GM12878 (cell line): ENCODE results near the gene TIMM10B. TPM values are rescaled to one million over a fixed set of nuclear protein-coding genes. Genes with fewer than 3 reads are reported as not detected.

ENCODE experiments used
- ATF3 ChIP-seq: IDR thresholded peaks from 2 replicates; pipeline ENCODE4 v1.6.1; 2011; ENCODE audit warnings: low read depth, mild to moderate bottlenecking, low read length, moderate library complexity, borderline replicate concordance; ENCODE audit errors: extremely low read depth
- BHLHE40 ChIP-seq, 2 experiments: fragments of 450-650 bp in 1 of 2; IDR thresholded peaks; 2 replicates each; pipeline ENCODE4 v1.6.1; 2011 to 2017; ENCODE audit warnings: low read depth in 2 of 2, borderline replicate concordance in 1 of 2, improper control_type of control experiment in 1 of 2, low read length in 1 of 2, mild to moderate bottlenecking in 1 of 2
- CBFB ChIP-seq: IDR thresholded peaks from 2 replicates; pipeline ENCODE4 v1.6.1; 2016; ENCODE audit warnings: antibody characterized with exemption, low read depth
- CHD2 ChIP-seq: IDR thresholded peaks from 2 replicates; pipeline ENCODE4 v1.6.1; 2011; ENCODE audit warnings: low read depth, low read length, improper control_type of control experiment, borderline replicate concordance
- E2F8 ChIP-seq: fragments of 450-650 bp; IDR thresholded peaks from 2 replicates; pipeline ENCODE4 v1.6.1; 2018; ENCODE audit warnings: mild to moderate bottlenecking, low read depth, moderate library complexity; ENCODE audit not compliant: partially characterized antibody
- EP300 ChIP-seq, 2 experiments: fragments of 150-350 bp in 1 of 2; IDR thresholded peaks; 2 replicates each; pipeline ENCODE4 v1.6.1; 2011 to 2012; ENCODE audit warnings: low read depth in 2 of 2, low read length in 2 of 2, borderline replicate concordance in 1 of 2, improper control_type of control experiment in 1 of 2, inconsistent platforms in 1 of 2; ENCODE audit not compliant: control insufficient read depth in 1 of 2
- GABPA ChIP-seq: IDR thresholded peaks from 2 replicates; pipeline ENCODE4 v1.6.1; 2014; ENCODE audit warnings: antibody characterized with exemption, low read depth, mild to moderate bottlenecking, inconsistent platforms
- IKZF1 ChIP-seq: fragments of 450-650 bp; conservative IDR thresholded peaks from 2 replicates; pipeline ENCODE4 v1.6.1; 2017; ENCODE audit warnings: antibody characterized with exemption, mild to moderate bottlenecking
- JUNB ChIP-seq: IDR thresholded peaks from 2 replicates; pipeline ENCODE4 v1.6.1; 2016; ENCODE audit warnings: antibody characterized with exemption, mild to moderate bottlenecking
- KAT2A ChIP-seq: conservative IDR thresholded peaks from 2 replicates; pipeline ENCODE4 v1.6.1; 2011; ENCODE audit warnings: low read depth, low read length; ENCODE audit not compliant: control insufficient read depth
- KLF5 ChIP-seq: fragments of 450-650 bp; IDR thresholded peaks from 2 replicates; pipeline ENCODE4 v1.6.1; 2014; ENCODE audit warnings: mild to moderate bottlenecking; ENCODE audit not compliant: partially characterized antibody
- MLLT1 ChIP-seq: fragments of 450-650 bp; IDR thresholded peaks from 2 replicates; pipeline ENCODE4 v1.6.1; 2016; ENCODE audit warnings: mild to moderate bottlenecking
- MTA3 ChIP-seq: IDR thresholded peaks from 2 replicates; pipeline ENCODE4 v1.6.1; 2012; ENCODE audit warnings: low read length, inconsistent platforms, borderline replicate concordance
- RFX5 ChIP-seq: IDR thresholded peaks from 2 replicates; pipeline ENCODE4 v1.6.1; 2011; ENCODE audit warnings: low read depth, low read length, improper control_type of control experiment
- SIX5 ChIP-seq: IDR thresholded peaks from 2 replicates; pipeline ENCODE4 v1.6.1; 2011; ENCODE audit warnings: mild to moderate bottlenecking, low read depth, low read length, moderate library complexity; ENCODE audit not compliant: severe bottlenecking
- SP1 ChIP-seq: IDR thresholded peaks from one replicate; pipeline ENCODE4 v1.6.1; 2011; ENCODE audit warnings: low read depth, low read length
- SPI1 ChIP-seq: IDR thresholded peaks from 2 replicates; pipeline ENCODE4 v1.6.1; 2011; ENCODE audit warnings: low read depth, mild to moderate bottlenecking, low read length, moderate library complexity, borderline replicate concordance; ENCODE audit not compliant: insufficient read depth
- TAF1 ChIP-seq: IDR thresholded peaks from 2 replicates; pipeline ENCODE4 v1.6.1; 2011; ENCODE audit warnings: mild to moderate bottlenecking, low read depth, low read length, borderline replicate concordance
- TCF12 ChIP-seq: IDR thresholded peaks from 2 replicates; pipeline ENCODE4 v1.6.1; 2011; ENCODE audit warnings: low read depth, mild to moderate bottlenecking, low read length
- YBX1 ChIP-seq: fragments of 450-650 bp; IDR thresholded peaks from 2 replicates; pipeline ENCODE4 v1.6.1; 2016; ENCODE audit warnings: antibody characterized with exemption
- YY1 ChIP-seq: IDR thresholded peaks from 2 replicates; pipeline ENCODE4 v1.6.1; 2011; ENCODE audit warnings: low read depth, mild to moderate bottlenecking, low read length
- ZBED1 ChIP-seq: IDR thresholded peaks from 2 replicates; pipeline ENCODE4 v1.6.1; 2016; ENCODE audit warnings: borderline replicate concordance
- ZBTB33 ChIP-seq: fragments of 450-650 bp; IDR thresholded peaks from 2 replicates; pipeline ENCODE4 v1.6.1; 2017; ENCODE audit warnings: mild to moderate bottlenecking
- polyA plus RNA-seq, 11 experiments: library from polyadenylated mRNA; depleted of rRNA in 4 of 11; unstranded in 6 of 11; stranded (reverse) in 5 of 11; fragments of >200 nt; fragmentation: Nextera tagmentation in 4 of 11; fragmentation: Illumina TruSeq in 1 of 11; extraction: Ambion mirVana in 4 of 11; extraction: Trizol in 1 of 11; gene quantifications; 1 replicate in 1 of 11; 2 replicates in 10 of 11; pipeline versions ENCODE4 v1.2.1 to v1.2.3, GENCODE V29; 2011 to 2016; ENCODE audit warnings: inconsistent platforms in 2 of 11, missing spikeins in 2 of 11, low read depth in 1 of 11
- total RNA-seq, 4 experiments: library from RNA; depleted of rRNA in 3 of 4; stranded (reverse); fragments of >200 nt in 3 of 4; fragmentation: Illumina TruSeq in 1 of 4; extraction: Trizol in 1 of 4; gene quantifications; 2 replicates each; pipeline versions ENCODE4 v1.2.1 to v1.2.3, GENCODE V29; 2013 to 2021

TIMM10B gene
- total and polyA plus RNA-seq, 10 of the 15 experiments (the other 5 are each of a cell fraction or from before 2014, with no cell fraction given), result 30.3 to 126 (median 53.1) TPM

GRCh38 chr11:6481012-6481923, at the start of gene TIMM10B, which contains the start of gene ARFIP2 (continued):
- TF ChIP-seq EP300 (IDR thresholded peaks at IDR 0.05; ENCODE audit: borderline replicate concordance in 1 of 2, control insufficient read depth in 1 of 2, low read depth in 2 of 2, low read length in 2 of 2), result no peak
- TF ChIP-seq IKZF1, result peak; percentile 74
- TF ChIP-seq YY1, result peak; percentile 65
- TF ChIP-seq RFX5, result peak; percentile 76
- peak; percentile 96 for TF ChIP-seq CHD2
- 0 out of 2 replicates have a peak, but pooled peaks have one; percentile 35 for TF ChIP-seq CBFB
- peak; percentile 67; the same call in 1 of the 2 replicates for TF ChIP-seq MLLT1
- TF ChIP-seq KLF5, result peak; percentile 66
- TF ChIP-seq GABPA, result peak; percentile 94
- 0 out of 2 replicates have a peak, but pooled peaks have one; percentile 28 for TF ChIP-seq TCF12
- no peak for TF ChIP-seq YBX1
- peak; percentile 55 for TF ChIP-seq SP1
- TF ChIP-seq SIX5, result peak; percentile 67
- TF ChIP-seq KAT2A, result no peak
- no peak for TF ChIP-seq ATF3
- 0 out of 2 replicates have a peak, but pooled peaks have one; percentile 45 for TF ChIP-seq ZBED1
- peak; percentile 59; the same call in 1 of the 2 replicates for TF ChIP-seq SPI1
- peak; percentile 81 to 94 for TF ChIP-seq BHLHE40 (IDR thresholded peaks at IDR 0.05; ENCODE audit: borderline replicate concordance in 1 of 2, low read depth in 2 of 2, low read length in 1 of 2)
- TF ChIP-seq TAF1, result peak; percentile 73
- TF ChIP-seq MTA3, result no peak
- peak; percentile 44 for TF ChIP-seq E2F8
- TF ChIP-seq ZBTB33, result no peak
- no peak for TF ChIP-seq JUNB
